Fibroblast of skin of back (primary cell): ENCODE results near the gene GEMIN7.
A peak's percentile ranks its signal among the peaks of the same experiment; 100 is the strongest.
"Not testable (repeated sequence)": the region's sequence is repeated elsewhere in the genome, so short reads cannot be mapped to it uniquely, and the experiment has no call there.

Experiments used
- DNase-seq: peaks from one replicate; pipeline ENCODE4 v3.0.0-alpha.2; 2013

GEMIN7 gene

GRCh38 chr19:45104658-45105349 lies 25.7 kb downstream of the GEMIN7 start:
- DNase-seq, result no peak

GRCh38 chr19:45106363-45106762 lies 27.3 kb downstream of the GEMIN7 start:
- not testable (repeated sequence) for DNase-seq

GRCh38 chr19:45107621-45108150 lies 28.6 kb downstream of the GEMIN7 start:
- DNase-seq, result no peak

GRCh38 chr19:45110851-45111266 lies 31.8 kb downstream of the GEMIN7 start:
- DNase-seq, result no peak

- no peak for DNase-seq
Measured at GRCh38 chr19:45112111-45112827, 33.2 kb downstream of the GEMIN7 start.

- DNase-seq, result no peak
Measured at GRCh38 chr19:45113628-45114027, 34.6 kb downstream of the GEMIN7 start.

- DNase-seq, result no peak
Measured at GRCh38 chr19:45114116-45114515, 35.1 kb downstream of the GEMIN7 start.

- no peak for DNase-seq
Measured at GRCh38 chr19:45115809-45116615, 37.0 kb downstream of the GEMIN7 start.

GRCh38 chr19:45117167-45117594 lies 38.1 kb downstream of the GEMIN7 start:
- DNase-seq, result no peak

- no peak for DNase-seq
Measured at GRCh38 chr19:45117671-45118070, 38.6 kb downstream of the GEMIN7 start.

GRCh38 chr19:45118106-45118505 lies 39.0 kb downstream of the GEMIN7 start:
- DNase-seq, result no peak

GRCh38 chr19:45118591-45119355 lies 39.7 kb downstream of the GEMIN7 start:
- not testable (repeated sequence) for DNase-seq

- no peak for DNase-seq
Measured at GRCh38 chr19:45119582-45119981, 40.5 kb downstream of the GEMIN7 start.

- no peak for DNase-seq
Measured at GRCh38 chr19:45121827-45122345, 42.8 kb downstream of the GEMIN7 start.

GRCh38 chr19:45122832-45123231 lies 43.8 kb downstream of the GEMIN7 start:
- DNase-seq, result no peak

- no peak for DNase-seq
Measured at GRCh38 chr19:45123440-45123850, 44.4 kb downstream of the GEMIN7 start.

GRCh38 chr19:45124021-45124420 lies 45.0 kb downstream of the GEMIN7 start:
- no peak for DNase-seq

GRCh38 chr19:45125360-45125759 lies 46.3 kb downstream of the GEMIN7 start:
- DNase-seq, result no peak

GRCh38 chr19:45125975-45126493 lies 47.0 kb downstream of the GEMIN7 start:
- peak; percentile 49 for DNase-seq

- DNase-seq, result no peak
Measured at GRCh38 chr19:45126654-45127053, 47.6 kb downstream of the GEMIN7 start.

GRCh38 chr19:45128146-45128545 lies 49.1 kb downstream of the GEMIN7 start:
- DNase-seq, result no peak

GRCh38 chr19:45128806-45129205 lies 49.7 kb downstream of the GEMIN7 start:
- no peak for DNase-seq
